GM21360 (cell line): Measurements from ENCODE around the gene SETD7.

ENCODE experiments used
- ATAC-seq: cut with Tn5 transposase; IDR thresholded peaks from one replicate; pipeline ENCODE4 v1.9.1; 2021; ENCODE audit warnings: mild to moderate bottlenecking, moderate library complexity; ENCODE audit not compliant: unreplicated experiment

The SETD7 gene

DNA sequence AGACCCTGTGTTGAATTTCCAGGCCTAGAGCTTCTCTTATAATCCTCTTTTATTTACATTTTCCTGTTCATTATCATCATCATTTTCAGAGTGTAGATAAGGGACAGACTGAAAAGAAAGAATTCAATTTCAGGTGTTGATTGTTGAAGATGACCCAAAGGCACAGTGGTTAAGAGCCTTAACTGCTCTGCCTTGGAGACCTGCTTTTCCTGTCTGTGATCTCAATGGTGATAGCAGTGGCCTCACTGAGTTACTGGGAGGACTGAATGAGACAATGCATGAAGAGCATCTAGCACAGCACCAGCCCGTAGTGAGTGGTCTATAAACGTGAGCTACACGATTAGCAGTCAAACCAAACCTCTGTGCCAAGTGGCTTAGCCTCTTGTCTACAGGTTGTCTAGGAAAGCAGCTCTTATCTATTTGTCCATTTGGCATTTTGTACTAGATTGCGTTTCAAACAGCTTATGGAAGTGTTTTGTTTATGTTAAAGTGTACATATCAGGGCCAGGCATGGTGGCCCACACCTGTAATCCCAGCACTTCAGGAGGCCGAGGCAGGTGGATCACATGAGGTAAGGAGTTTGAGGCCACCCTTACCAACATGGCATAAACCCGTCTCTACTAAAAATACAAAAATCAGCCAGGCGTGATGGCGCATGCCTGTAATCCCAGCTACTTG lies 41.5 kb downstream of the SETD7 start:
- no peak for ATAC-seq

DNA sequence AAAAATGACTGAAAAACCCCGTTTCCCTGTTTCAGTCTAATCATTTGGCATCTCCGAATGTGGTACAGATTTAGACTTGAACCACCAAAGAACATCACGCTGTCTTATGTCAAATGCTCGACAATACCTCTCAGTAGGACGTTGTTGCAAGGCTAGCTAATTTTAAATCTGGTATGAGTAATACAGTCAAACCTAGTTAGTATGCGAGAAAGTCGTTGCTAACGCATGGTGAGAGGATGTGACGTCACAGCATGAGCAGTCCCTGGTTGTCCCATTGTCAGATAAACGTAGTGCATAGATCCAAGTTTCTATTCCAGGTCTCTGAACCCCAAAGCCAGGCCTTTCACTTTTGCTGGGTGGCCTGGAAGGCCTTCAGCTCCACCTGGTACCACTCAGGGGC lies 44.7 kb downstream of the SETD7 start:
- ATAC-seq, result no peak

DNA sequence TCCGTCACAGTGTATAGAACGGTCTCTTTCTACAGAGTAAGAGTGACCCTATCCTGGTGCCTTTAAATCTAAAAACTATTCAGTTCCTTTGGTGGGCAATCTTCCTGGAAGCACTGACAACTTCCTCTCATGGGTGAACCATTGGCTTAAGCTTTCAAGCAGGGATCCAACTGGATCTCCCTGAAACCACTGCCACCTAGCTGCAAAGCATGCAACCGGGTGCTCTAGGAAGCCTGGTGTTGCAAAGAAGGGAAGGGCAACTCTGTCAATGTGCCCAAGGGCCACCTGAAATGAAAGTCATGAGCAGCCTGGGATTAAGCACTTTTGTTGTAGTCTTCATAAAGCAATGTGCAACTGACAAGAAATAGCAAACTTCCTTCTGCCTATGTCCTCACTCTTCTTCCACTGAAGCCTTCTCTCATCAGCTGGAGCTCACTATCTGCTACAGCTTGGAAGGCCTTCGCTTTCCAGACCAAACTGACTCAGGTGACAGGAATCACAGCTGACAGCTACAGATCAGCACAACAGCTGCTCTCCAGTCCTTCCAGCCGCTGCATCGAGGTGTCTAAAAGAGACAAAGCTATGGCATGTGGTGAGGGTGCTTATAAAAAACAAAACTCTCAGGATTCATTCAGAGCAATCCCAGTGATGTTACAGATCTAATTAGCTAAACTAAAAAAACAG lies 46.1 kb downstream of the SETD7 start:
- ATAC-seq, result no peak

DNA sequence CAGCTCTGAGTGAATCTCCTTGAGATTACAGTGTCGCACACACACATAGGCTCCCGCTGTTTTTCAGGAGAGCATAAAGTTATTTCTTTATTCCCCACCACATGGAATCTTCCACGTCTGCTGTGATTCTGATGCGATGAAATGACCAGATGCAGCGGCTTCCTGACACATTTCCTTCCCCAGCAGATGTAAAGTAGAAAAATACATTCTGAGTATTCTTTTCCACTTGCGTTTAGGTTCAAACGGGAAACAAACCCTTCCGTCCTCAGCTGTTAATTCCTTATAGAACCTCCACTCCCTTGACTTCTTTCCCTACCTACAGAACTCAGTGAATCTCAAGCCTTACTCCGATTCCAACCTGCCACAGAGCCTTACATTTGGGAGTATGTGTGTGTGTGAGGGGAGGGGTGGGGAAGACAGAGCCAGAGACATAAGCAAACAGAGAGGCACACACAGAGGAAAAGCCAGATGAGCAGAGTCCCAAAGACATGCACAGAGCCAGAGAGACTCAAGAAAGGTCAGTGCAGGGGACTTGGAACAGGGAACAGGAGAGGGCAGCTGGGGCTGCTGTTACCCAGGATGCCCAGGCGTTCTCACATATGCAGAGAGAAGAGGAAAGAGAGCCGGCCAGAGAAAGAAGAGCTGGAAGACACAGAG lies 47.3 kb downstream of the SETD7 start:
- no peak for ATAC-seq

DNA sequence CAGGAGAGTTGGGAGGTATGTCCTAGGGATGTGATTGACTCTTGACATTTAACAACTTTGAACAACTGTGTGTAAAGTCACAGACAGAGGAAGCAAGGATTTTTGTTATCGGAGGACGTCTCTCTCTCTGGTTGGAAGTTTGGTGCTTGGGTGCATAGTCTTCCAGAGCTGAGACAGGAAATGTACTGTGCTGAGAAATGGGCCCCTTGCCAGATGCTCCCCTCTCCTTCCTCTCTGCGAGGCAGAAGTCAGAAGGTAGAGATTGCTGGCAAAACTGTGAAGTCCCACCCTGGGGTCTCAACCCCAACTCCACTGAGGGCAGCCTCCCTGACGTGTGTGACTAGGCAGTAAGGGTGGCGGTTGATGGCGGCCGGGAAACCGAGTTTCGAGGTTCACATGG lies 49.2 kb downstream of the SETD7 start:
- no peak for ATAC-seq

DNA sequence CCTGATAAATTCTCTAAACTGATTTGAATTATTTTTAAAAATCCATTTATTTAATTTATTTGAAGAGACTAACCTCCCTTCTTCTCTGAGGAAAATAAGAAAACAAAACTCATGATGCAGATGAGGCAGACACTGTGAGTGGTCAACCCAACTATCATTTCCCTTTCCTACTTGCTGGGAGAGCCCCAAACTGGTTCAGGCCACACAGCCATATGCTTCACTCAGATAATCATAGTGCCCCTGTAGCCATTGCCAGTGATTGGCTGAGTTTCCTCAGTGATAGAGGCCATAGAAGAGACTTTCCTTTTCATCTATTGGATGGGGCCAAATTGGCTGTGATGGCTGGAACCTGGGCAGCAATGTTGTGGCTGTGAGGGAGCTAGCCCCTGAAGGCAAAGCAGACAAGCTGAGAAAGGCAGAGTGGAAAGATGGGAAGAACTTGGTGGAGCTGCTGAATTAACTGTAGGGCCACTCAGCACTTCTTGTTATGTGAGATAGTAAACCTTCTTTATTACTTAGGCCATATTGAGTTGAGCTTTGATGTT lies 52.3 kb downstream of the SETD7 start:
- no peak for ATAC-seq

DNA sequence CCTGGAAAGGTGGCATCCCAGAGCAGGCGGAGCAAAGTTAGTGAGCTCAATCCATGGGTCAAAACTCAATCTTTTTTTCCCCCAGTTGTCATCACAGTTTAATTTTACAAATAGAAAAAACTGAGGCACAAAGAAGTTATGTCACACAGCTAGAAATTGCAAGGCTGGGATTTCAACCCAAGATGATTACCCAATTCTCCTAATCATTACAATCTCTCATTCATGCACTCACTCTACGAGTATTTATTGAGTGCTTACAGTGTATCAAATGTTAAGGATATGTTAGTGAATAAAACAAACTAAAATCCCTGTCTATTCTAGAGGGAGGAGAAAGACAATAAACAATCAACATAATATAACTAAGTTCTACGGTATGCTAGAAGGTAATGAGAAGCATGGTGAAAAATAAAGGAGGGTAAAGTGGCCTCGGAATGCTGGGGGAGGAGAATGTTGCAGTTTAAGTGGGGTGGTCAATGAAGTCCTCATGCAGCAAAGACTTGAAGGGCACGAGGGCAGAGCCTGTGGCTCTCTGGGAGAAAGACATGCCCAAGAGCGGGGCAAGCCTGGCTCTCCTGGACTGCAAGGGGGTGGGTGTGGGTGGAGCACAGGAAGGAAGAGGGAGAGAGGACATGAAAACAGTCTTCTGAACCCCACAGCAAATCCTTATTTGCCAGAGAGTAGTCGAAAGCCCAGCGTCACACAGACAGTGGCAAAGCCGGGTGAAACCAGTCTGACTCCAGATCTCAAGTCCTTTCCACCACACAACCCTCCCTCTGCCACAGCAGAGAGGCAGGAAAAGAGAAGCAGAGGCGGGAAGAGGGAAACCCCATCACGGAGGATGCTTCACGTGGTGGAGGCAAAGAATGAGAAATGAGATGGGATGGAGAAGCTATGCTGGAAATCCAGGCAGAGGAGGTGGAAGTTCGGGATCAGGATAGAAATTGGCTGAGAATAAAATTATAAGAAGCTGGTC lies 53.8 kb downstream of the SETD7 start:
- ATAC-seq, result no peak

DNA sequence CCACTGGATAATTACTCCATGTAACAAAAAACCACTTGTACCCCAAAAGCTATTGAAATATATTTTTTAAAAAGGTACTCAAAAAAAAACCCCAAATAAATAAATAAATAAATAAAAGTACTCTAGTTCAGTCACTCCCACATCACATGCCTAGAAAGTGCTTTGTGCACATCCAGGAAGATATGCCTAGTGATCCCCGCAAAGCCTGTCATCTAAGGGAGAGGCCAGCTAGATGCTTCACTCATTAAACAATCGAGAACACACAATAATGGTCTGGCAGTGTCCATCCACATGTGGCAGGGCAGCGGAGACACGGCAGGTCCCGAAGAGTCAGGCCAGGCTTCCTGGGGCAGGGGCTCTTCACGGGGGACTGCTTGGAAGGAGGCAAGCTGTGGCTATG lies 54.5 kb downstream of the SETD7 start:
- no peak for ATAC-seq

DNA sequence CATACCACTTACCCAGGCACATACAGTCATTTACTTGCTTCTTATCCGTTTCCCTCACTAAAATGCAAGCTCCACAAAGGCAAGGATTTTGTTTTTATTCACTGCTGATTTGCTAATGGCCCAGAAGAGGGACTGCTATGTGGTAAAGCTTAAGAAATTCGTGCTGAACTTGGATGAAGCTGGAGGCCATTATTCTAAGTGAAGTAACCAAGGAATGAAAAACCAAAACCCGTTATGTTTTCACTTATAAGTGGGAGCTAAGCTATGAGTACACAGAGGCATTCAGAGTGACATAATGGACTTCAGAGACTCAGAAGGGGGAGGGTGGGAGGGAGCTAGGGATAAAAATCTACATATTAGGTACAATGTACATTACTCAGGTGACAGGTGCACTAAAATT lies 54.9 kb downstream of the SETD7 start:
- ATAC-seq, result no peak

DNA sequence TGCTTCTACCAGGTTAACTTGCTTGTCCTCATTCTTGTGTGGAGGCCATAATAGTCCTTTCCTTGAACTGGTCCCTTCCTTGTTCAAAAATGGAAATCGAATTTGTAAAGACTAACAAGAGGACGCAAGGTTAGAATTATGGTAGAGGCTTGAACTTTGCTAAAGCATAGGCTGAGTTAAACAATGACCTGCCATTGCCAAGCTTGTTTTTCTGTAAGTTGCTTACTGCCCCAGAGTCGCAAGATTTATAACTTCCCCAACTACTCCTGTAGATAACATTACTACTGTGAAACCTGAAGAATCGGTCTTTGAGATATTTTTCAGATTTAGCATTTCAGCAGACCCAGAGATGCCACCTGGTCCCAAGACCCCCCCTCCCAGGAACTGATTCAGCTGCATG lies 56.8 kb downstream of the SETD7 start:
- ATAC-seq, result no peak

DNA sequence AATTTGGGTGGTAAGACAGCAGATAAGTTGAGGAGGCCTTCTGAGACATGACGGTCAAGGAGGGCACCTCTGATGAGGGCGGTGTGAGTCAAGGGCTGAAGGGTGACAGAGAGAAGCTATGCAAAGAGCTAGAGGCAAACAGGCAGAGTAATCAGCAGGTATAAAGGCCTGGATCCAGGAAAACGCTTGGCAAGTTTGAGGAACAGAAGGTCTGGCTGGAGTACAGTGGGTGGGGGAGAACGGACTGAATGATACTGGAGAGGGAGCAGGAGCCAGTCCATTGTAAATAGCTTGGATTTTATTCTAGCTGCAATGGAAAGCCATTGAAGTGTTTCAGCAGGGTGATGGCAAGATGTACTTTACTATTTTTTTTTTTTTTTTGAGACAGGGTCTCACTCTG lies 62.8 kb downstream of the SETD7 start:
- no peak for ATAC-seq

DNA sequence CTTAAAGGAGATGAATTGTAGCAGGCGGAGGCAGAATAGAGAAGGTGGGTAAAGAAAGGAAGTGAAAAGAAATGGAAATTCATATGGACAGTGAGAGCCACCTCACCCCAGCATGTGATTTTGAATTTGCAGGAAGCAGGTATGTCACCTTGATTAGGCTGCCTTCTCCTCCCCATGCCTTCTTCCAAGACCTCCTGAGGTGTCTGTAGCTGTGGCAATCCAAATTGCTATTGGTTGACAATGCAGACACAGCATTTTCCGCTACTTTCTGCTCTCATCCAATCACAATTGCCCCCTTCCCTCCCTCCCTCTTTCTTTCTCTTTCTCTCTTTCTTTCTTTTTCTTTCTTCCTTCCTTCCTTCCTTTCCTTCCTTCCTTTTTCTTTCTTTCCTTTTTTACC lies 63.6 kb downstream of the SETD7 start:
- ATAC-seq, result no peak

DNA sequence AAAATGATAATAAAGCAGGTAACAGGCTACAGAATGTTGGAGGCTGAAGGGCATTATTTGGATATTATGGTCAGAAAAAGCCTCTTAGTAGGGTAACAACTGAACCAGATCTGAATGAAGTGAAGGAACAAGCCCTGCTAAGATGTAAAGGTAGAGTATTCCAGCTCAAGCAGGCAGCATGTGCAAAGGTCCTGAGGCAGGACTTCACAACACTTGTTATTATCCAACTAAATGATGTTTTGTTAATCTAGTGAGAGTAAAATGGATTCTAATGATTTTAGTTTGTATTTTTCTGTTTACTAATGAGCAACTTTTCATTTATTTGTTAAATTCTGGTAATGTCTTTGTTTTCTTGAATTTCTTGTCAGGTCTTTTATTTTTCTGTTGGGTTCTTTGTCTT lies 66.4 kb downstream of the SETD7 start:
- ATAC-seq, result no peak

DNA sequence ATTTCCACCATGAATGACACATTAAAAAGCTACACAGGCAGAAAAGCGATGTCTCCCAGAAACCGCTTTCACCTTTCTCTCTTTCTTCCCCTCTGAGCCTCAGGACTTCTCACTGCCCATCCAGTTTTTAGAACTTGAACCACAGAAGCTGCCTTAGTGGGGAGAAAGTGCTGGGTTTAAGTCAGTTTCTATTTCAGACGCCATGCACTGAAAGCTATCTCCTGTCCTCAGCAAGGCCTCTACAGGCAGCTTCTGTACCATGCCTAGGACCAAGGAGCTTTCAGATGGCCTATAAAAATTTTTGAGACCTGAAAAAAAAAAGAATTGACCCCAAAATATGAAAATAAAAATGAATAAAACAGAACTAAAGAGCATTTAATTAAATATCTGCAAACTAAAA lies 67.6 kb downstream of the SETD7 start:
- no peak for ATAC-seq

DNA sequence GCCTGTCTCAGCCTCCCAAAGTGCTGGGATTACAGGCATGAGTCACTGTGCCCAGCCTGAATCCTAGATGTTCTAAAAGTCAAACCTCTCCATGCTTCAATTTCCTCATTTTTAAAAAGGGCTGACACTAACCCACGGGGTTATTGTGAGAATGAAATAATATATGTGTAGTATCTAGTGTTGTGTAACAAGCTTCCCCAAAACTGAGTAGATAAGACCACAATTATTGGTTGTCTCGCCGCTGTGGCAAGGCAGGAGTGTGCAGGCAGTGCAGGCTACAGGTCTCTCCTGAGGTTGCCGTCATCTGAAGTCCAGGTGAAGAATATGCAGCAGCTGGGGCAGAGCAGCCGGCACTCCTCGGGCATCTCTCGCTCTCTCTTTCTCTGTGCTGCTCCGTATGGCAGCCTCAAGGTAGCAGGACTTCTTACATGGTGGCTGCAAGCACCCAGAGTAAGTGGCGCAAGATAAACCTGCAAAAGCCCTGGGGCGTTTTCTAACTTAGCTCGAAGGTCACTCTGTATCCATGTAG lies 71.2 kb downstream of the SETD7 start:
- ATAC-seq, result no peak

DNA sequence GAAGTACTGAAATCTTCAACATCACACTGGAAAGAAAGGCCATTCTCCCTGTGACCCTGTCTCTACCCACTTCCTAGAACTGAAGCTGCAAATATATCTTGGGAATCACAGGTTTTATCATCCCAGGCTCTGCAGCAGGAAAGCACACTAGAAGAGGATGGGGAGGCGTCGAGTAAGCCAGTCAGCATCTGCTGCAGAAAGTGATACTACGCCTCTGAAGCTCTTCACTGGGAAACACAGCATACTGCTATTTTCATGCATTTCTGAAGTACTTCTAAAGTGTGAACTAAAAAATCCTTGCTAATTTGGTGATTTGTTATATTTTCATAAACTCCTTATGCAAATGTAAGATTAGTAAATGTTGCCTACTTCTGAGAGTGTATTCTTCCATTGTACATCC lies 73.0 kb downstream of the SETD7 start:
- ATAC-seq, result no peak

DNA sequence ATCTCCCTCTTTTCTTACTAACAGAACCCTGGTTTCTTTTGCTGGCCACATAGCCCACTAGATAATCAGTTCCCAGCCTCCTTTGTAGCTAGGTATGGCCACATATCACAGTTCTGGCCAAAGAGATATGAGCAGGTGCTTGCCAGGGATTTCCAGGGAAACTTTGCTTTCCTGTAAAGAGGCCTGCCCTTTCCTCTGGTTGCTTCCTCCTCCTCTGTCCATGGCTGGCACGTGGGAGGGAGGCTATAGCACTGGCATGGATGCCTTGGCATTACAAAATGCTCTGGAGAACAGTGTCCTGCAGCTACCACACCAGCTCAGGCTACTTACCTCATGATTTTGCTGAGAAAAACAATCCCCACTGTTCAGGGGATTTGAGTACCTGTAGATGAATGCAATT lies 74.6 kb downstream of the SETD7 start:
- ATAC-seq, result no peak

DNA sequence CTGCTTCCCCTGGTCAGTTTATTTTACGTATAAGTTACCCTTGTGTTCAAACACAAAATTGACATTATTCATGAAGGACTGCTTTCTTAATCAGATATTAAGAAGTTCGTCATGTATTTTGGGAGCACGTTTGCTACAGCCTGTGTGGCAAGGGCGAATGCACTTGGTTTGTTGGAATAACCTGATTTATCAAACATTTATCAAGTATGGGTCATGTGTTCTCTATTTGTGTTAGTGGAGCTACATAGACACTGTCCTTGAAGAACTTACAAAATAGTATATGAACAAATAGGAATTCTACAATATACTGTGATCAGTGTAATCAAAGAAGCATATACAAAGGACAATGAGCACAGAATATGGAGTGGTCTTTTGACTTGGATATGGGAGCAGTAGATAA lies 79.7 kb downstream of the SETD7 start:
- ATAC-seq, result no peak

DNA sequence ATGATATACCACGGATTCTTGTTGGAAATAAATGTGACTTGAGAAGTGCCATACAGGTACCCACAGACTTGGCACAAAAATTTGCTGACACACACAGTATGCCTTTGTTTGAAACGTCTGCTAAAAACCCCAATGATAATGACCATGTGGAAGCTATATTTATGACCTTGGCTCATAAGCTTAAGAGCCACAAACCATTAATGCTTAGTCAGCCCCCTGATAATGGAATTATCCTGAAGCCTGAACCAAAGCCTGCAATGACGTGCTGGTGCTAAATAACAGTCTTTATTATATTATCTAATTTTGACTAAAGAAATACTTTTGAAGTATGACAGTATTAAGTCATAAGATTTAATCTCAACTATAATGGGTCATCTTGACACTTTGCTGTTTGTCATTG lies 83.2 kb downstream of the SETD7 start:
- ATAC-seq, result no peak

DNA sequence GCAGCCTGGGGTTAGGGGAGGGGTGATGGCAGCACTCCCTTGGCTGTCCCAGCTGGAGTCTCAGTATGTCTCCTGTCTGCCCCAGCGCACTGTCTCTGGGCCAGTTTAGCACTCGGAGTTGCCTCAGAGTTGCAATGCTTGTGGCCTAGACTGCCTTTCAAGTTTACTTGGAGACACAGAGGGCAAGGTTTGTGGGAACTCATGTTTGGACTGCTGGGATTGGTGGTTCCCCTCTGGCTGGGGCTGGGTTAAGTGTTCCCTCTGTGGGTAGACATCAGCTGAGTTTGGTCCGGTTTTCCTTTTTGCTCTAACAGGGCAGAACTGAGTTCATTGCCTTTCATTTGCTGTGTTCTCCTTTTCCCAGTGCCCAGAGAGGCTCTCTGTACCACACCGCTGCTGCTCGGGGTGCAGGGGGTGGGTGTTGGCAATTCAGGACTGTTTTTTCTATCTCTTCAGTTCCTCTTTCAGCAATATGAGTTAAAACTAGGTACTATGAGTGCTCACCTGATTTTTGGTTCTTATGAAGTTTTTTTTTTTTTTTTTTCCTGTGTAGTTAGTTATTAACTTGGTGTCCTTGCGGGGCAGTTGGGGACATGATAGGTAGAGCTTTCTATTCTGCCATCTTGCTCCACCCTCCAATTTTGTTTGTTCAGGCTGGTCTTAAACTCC lies 84.9 kb downstream of the SETD7 start:
- ATAC-seq, result no peak
